Effector memory CD4-positive, alpha-beta T cell (primary cell): ENCODE data around the gene PCCA.

Experiments
- DNase-seq, 3 donors: peaks; one replicate each; pipeline ENCODE4 v3.0.0-alpha.2; 2020
- H3K27ac ChIP-seq: 2 replicates; pipeline ENCODE4 v1.7.0; 2013; ENCODE audit warnings: mild to moderate bottlenecking, low read length, moderate library complexity; ENCODE audit not compliant: insufficient read depth, poor library complexity, severe bottlenecking
- H3K27me3 ChIP-seq: replicated peaks from 2 replicates; pipeline ENCODE4 v1.7.0; 2013; ENCODE audit warnings: mild to moderate bottlenecking, low read length; ENCODE audit not compliant: insufficient read depth, control insufficient read depth, poor library complexity, severe bottlenecking
- H3K36me3 ChIP-seq: 2 replicates; pipeline ENCODE4 v1.7.0; 2013; ENCODE audit warnings: mild to moderate bottlenecking, low read length, moderate library complexity; ENCODE audit not compliant: control insufficient read depth, insufficient read depth
- H3K4me1 ChIP-seq: 2 replicates; pipeline ENCODE4 v1.7.0; 2013; ENCODE audit warnings: low read length, mild to moderate bottlenecking; ENCODE audit not compliant: control insufficient read depth, insufficient read depth, poor library complexity, severe bottlenecking
- H3K4me3 ChIP-seq: 2 replicates; pipeline ENCODE4 v1.7.0; 2013; ENCODE audit warnings: low read length, low read depth, mild to moderate bottlenecking; ENCODE audit not compliant: insufficient read depth, poor library complexity, severe bottlenecking
- H3K9me3 ChIP-seq: 2 replicates; pipeline ENCODE4 v1.7.0; 2013; ENCODE audit warnings: mild to moderate bottlenecking, low read length, moderate library complexity; ENCODE audit not compliant: control insufficient read depth

Gene PCCA

DNA sequence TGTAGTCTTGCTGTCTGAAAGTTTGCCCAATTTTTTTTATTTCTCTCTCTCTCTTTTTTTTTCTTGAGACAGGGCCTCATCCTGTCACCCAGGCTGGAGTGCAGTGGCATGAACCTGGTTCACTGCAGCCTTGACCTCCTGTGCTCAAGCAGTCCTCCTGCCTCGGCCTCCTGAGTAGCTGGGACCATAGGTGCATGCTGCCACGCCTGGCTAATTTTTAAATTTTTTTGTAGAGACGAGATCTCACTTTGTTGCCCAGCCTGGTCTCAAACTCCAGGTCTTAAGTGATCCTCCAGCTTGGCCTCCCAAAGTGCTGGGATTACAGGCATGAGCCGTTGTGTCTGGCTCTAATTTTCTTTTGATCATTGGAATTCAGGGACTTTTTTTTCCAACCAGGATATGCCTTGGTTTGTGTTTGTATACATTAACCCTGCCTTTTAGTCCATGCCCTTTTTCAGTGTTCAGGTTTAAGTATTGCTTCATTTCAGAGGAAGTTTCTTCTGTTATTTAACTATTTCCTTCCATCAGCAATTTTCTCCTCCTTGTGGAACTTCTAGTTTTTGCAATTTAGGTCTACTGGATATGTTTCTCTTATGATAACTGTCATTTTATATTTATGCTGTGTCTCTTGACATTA, 201.4 kb downstream of the PCCA start:
- H3K4me3 ChIP-seq = no peak overlapping the region
- no peak for DNase-seq
- H3K27ac ChIP-seq = no peak overlapping the region
- H3K9me3 ChIP-seq = no peaks in the 10 kb centered on the region
- no peaks in the 10 kb centered on the region for H3K27me3 ChIP-seq
- no peaks in the 10 kb centered on the region for H3K4me1 ChIP-seq
- H3K36me3 ChIP-seq = no peaks in the 10 kb centered on the region

DNA sequence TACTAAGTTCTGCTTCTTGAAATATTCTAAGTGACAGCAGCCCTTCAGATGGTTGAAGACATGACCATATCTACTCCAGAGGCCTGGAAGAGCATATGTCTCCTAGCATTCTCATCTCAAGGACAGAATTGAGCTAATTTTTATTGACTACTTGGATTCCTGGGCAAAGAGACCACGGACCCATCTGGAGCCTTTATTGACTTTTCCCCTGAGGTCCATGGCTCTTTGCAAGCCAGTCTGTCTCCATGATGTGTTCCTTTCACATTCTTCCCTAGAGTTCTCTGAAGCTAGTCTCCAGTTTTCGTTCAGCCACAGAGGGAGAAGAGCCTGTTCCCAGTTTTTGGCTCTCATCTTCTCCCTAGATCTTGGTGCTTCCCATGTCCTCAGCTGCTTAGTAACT, 202.7 kb downstream of the PCCA start:
- Histone ChIP-seq H3K27ac (no peak overlapping the region), H3K4me3 (no peak overlapping the region), H3K4me1 (no peaks in the 10 kb centered on the region), H3K9me3 (no peaks in the 10 kb centered on the region), H3K36me3 (no peaks in the 10 kb centered on the region), H3K27me3 (no peaks in the 10 kb centered on the region)
- DNase-seq = no peak

DNA sequence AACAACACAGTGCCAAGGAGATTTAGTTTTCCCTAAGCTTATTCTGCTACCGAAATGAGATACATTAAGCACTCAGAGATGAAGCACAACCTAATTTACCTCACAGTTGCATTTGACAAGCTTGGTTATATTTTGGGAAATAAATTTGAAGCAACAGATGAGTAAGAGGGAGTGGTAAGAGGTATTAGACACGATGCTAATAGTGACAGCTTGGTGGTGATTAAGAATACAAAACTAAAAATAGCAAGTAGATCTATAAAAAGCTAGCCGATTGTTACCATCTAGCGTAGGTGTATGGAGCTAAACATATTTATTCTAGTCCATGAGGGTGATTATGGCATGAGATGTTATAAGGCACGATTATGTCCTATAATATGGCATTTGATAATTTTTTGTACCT, 208.5 kb downstream of the PCCA start:
- no peaks in the 10 kb centered on the region for H3K4me1 ChIP-seq
- DNase-seq = no peak
- H3K9me3 ChIP-seq = no peaks in the 10 kb centered on the region
- no peak overlapping the region for H3K4me3 ChIP-seq
- H3K27me3 ChIP-seq = no peaks in the 10 kb centered on the region
- no peak overlapping the region for H3K27ac ChIP-seq
- no peaks in the 10 kb centered on the region for H3K36me3 ChIP-seq

DNA sequence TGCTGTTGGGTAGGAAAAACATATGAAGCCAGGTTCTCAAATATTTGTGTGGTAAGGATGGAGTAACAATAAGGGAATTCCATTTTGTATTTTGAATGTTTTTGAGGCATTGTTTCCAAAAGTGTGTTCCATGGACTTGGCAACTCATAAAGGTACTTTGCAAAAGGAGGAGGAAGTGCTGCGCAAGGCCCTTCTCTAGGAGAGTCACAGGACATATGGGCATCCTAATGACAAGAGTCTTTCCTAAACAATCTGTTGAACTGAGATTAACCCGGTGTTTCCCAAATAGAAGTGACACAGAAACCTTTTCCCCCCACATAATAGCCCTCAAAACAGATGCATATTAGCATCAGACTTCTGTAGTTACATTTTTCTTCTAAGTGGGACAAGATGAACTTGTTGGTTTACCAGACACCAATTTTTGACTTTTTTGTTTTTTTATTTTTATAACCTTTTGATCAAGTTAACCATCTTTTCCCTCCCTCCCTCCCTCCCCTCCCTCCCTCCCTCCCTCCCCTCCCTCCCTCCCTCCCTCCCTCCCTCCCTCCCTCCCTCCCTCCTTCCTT, 209.3 kb downstream of the PCCA start:
- no peak overlapping the region for H3K27ac ChIP-seq
- no peak overlapping the region for H3K4me3 ChIP-seq
- no peaks in the 10 kb centered on the region for H3K27me3 ChIP-seq
- H3K9me3 ChIP-seq = no peaks in the 10 kb centered on the region
- DNase-seq = no peak
- H3K36me3 ChIP-seq = no peaks in the 10 kb centered on the region
- H3K4me1 ChIP-seq = no peaks in the 10 kb centered on the region

DNA sequence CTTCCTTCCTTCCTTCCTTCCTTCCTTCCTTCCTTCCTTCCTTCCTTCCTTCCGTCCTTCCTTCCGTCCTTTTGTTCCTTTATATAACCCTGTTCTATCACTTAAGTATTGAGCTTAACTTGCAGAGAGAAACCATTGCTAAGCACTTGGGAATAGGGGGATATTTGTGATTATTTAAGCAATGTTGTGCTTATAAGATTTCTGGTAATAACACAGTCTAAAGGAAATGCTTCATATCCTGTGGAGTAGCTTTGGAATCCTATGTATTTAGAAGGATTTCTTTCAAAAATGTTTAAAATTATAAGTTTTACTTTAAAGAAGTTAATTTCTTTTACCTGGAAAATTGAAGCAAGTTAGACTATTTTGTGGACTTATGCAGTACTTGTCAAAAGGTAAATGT, 209.8 kb downstream of the PCCA start:
- H3K36me3 ChIP-seq = no peaks in the 10 kb centered on the region
- no peaks in the 10 kb centered on the region for H3K4me1 ChIP-seq
- no peak overlapping the region for H3K4me3 ChIP-seq
- H3K27ac ChIP-seq = no peak overlapping the region
- no peak for DNase-seq
- no peaks in the 10 kb centered on the region for H3K27me3 ChIP-seq
- H3K9me3 ChIP-seq = no peaks in the 10 kb centered on the region

DNA sequence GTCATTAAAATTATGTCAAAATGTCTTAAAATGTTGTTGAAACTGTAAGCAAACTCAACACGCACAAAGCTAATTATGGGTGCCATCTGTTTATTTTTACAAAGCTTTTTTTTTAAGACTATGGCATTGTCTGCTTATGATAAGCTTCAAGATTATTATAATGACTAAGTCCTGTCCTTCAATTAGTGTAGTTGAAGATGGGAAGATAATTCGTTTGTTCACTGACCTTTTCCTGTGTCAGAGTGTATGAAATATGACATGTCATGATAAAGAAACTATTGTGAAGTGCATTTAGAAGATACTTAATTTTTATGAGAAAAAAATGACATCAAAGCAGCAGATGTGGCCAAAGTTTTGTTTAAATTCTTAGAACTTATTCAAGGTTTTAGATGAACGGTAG, 211.3 kb downstream of the PCCA start:
- H3K4me3 ChIP-seq = no peak overlapping the region
- H3K27me3 ChIP-seq = no peaks in the 10 kb centered on the region
- no peak for DNase-seq
- no peaks in the 10 kb centered on the region for H3K9me3 ChIP-seq
- no peaks in the 10 kb centered on the region for H3K36me3 ChIP-seq
- no peaks in the 10 kb centered on the region for H3K4me1 ChIP-seq
- no peak overlapping the region for H3K27ac ChIP-seq

DNA sequence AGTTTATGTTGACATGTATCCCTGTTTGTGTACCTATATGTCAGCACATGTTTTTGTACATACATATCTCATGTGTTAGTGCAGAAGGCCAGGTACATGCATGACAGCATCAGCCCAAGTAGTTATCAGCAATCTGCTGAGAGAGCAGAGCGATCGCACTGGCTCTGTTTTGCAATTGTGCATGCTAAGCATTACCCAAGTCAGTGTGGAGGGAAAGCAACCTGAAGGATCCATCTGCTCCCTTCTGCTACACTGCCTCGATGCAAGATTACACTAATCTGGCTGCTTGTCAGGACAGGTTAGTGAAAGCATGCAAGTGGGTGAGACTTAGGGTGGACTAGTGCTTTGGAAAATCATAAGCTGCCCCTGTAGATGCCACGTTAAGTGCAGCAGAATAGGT, 211.8 kb downstream of the PCCA start:
- no peaks in the 10 kb centered on the region for H3K27me3 ChIP-seq
- H3K4me3 ChIP-seq = no peak overlapping the region
- no peak overlapping the region for H3K27ac ChIP-seq
- H3K36me3 ChIP-seq = no peaks in the 10 kb centered on the region
- no peak for DNase-seq
- no peaks in the 10 kb centered on the region for H3K4me1 ChIP-seq
- H3K9me3 ChIP-seq = no peaks in the 10 kb centered on the region

DNA sequence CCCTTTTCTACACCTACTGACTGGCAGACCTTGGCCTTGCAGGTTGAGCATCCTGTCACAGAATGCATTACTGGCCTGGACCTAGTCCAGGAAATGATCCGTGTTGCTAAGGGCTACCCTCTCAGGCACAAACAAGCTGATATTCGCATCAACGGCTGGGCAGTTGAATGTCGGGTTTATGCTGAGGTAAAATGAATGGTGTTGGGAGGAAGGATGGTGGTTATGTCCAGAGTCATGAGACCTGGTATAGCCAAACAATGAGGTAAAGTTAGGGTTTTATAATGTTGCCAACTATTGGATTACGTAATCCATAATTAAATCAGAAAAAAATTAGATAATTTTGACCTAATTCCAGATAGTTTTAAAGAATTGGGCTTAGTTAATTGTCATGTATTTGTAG, 212.5 kb downstream of the PCCA start:
- Histone ChIP-seq H3K27me3 (no peaks in the 10 kb centered on the region), H3K36me3 (no peaks in the 10 kb centered on the region), H3K4me1 (no peaks in the 10 kb centered on the region), H3K27ac (no peak overlapping the region), H3K9me3 (no peaks in the 10 kb centered on the region), H3K4me3 (no peak overlapping the region)
- DNase-seq = no peak

DNA sequence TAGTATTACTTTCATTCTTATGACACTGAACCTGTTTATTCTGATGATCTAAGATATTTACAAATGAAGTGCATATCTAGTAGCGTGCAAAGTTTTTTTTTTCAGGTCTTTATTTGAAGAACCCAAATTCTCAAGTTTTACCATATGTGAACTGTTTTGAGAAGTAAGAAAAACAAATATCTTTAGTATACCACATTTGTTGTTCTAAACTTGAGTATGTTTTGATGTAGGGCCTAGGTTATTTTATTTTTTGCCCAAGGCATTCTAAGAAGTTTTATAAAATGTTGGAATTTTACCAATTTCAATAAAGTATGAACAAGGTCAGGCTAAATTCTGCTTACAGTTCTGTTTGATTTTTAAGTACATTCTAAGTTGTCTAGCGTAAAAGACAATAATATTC, 213.5 kb downstream of the PCCA start:
- H3K4me1 ChIP-seq = no peaks in the 10 kb centered on the region
- H3K9me3 ChIP-seq = no peaks in the 10 kb centered on the region
- no peak for DNase-seq
- no peaks in the 10 kb centered on the region for H3K27me3 ChIP-seq
- no peak overlapping the region for H3K27ac ChIP-seq
- no peak overlapping the region for H3K4me3 ChIP-seq
- no peaks in the 10 kb centered on the region for H3K36me3 ChIP-seq

DNA sequence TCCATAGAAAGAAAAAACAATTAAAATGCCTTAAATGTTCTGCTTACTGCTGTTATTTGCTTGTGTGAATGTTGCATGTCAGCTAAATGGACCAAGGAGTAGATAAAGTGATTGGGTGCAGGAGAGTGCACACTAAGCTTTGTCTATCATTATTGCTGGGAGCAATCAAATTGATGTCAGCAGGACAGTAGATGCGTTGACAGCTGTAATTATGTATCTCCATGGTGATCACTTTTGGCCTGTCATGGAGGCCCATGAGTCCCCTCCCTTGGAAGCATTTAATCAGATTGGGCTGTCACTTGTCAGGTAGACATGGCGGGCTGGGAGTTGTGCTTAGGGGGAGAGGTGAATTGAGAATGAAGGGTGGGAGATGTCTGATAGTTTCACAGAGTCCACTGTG, 215.3 kb downstream of the PCCA start:
- H3K36me3 ChIP-seq = no peaks in the 10 kb centered on the region

More for the DNA sequence above, 215.3 kb downstream of the PCCA start:
- Histone ChIP-seq H3K4me1 (no peaks in the 10 kb centered on the region), H3K27ac (no peak overlapping the region), H3K27me3 (no peaks in the 10 kb centered on the region), H3K9me3 (no peaks in the 10 kb centered on the region), H3K4me3 (no peak overlapping the region)
- DNase-seq = no peak
